HG02970 (cell line): ENCODE results near the gene LIPC.

Experiments used
- ATAC-seq: cut with Tn5 transposase; IDR thresholded peaks from one replicate; pipeline ENCODE4 v1.9.1; 2021; ENCODE audit warnings: mild to moderate bottlenecking, moderate library complexity, moderate number of reproducible peaks; ENCODE audit not compliant: unreplicated experiment, low FRiP score

The LIPC gene

DNA sequence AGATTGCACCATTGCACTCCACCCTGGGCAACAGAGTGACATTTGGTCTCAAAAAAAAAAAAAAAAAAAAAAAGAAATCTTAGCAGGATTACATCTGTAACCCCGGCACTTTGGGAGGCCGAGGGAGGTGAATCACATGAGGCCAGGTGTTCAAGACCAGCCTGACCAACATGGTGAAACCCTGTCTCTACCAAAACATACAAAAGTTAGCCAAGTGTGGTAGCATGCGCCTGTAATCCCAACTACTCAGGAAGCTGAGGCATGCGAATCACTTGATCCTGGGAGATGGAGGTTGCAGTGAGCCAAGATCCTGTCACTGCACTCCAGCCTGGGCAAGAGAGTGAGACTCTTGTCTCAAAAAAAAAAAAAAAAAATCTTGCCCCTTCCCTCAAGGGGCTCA lies 40.4 kb downstream of the LIPC start:
- ATAC-seq, result no peak

DNA sequence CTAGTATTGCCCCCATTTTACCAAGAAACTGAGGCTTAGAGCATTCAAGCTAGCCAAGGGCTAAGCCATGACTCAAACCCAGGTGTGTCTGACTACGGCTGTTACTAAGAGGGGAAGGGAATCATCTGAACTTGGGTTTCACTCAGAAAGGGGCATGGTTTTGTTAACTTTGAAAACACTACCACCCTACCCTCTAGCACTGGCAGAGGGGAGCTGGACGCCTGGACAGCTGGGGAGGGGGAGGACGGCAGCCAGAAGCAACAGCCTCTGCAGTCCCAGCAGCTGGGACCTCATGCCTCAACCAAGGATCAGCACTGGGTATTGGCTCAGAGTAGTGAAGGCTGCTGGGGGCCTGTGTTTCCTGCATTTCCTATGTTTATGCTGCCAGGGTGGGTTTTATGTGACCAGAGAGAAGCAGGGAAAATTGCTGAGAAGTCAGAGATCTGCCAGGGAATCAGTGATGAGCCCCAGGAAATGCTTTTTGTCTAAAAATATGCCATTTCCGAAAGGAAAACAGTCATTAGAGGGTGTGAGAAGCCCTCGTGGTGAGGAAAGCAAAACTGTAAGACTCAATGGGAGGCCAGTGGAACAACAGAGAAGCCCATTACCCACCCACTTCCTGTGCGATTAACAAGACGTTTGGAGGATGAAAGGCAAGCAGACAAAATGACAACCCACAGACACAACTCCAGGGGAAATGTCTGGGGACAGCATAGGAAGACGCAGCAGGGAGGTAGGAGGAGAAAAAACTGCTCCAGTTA lies 41.2 kb downstream of the LIPC start:
- ATAC-seq, result no peak

DNA sequence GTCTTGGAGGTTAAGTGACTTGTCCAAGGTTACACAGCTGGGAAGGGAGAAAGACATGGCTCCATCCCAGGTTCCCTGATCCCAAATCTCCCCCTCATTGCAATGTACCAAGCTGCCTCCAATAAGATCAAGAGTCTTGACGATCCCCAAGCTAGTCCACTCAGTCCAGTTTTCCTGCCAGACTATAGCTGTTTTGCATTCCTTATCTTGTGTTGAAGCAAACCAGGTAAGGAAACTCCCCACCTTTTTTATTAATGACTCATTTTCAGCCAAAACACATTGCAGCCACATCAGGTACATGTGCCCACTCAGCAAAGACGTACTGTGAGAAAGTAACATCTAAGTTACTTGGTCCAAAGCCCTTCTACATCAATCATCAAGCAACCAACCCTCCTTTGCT lies 41.9 kb downstream of the LIPC start:
- ATAC-seq, result no peak

- no peak for ATAC-seq
These were observed 43.0 kb downstream of the LIPC start for GRCh38 chr15:58474741-58475323.

DNA sequence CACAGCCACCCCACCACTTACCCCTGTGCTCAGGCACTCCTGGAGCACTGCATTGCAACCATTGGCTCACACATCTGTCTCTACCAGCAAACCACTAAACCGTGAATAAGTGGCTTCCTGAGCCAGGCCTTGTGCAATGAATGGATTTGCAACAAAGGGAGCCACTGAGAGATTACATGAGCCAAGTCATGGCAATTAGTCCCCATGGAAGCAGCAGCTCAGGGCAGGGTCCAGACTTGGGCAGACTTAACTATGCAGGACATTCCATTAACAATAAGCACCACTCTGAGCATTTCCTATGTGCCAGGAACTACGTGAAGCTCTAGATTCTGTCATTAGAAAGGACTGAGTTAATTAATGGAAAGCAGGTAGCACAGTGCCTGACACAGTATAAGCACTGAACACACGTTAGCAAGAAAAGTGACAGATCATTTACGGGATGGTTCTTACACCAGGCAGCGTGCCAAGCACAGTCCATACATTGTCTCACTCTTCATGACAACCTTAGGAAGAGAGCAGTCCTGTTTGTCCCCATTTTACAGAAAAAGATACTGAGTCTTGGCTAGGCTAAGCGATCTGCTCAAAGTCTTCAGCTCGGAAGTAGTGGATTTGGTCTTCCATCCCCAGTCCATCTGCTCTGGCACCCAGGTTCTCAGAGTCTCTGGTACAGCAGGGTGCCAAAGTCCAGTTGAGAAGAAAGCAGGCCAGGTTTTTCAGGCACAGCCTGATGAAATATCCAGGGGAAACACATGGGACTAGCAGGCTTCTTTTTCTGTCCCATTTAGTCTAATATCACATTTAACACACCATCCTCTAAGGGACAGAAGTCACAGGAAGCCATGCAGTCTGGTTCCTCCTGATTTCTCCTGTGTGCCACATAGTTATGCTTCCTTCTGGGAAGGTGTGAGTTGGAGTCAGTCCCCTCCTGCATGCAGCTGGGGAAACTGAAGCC lies 44.1 kb downstream of the LIPC start:
- ATAC-seq, result no peak

- no peak for ATAC-seq
These were observed 44.9 kb downstream of the LIPC start for GRCh38 chr15:58476525-58477162.

- ATAC-seq, result no peak
These were observed 45.4 kb downstream of the LIPC start for GRCh38 chr15:58477170-58477569.

DNA sequence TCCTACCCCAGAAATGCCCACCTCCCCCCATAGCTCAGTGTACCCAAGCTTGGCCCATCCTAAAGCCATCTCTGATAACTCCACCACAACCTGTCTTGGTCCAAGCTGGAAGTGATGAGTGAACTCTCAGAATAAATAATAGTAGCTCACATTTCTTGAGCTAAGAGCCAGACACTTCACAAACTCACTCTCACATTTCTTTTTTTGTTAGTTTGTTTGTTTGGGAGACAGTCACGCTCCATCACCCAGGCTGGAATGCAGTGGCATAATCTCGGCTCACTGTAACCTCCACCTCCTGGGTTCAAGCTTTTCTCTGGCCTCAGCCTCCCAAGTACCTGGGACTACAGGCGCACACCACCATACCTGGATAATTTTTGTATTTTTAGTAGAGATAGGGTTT lies 46.2 kb downstream of the LIPC start:
- no peak for ATAC-seq

DNA sequence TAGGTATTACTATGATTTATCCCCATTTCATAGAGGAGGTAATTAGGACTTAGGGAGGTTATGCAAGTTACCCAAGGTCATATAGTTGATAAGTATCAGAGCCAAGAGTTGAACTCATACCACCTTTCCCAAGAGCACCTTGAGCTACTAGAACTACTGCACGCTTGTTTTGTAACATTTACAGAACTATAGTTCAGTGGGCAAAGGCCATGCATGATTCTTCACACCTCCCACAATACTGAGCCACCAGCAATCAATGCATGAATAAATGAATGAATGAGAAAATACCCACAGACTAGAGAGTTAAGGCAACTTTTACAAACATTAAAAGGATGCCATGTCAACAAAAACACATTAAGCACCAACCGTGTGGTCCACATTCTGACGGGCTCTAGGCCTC lies 46.8 kb downstream of the LIPC start:
- no peak for ATAC-seq

DNA sequence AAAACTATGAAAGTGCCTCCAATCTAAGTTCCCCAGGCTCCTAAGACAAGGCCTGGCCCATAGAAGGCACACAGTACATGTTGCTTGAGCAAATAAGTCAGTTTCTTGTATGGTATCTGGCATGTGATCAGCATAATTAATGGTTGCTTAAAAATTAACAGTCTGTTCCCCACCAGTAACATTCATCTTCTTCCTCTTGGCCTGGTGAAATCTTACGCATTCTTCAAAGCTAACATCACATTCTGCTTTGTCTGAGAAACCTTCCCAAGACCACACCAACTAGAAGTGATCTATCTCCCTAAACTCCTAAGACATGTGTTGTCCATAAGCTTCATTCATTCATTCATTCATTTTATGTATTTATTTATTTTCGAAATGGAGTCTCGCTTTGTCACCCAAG lies 48.1 kb downstream of the LIPC start:
- ATAC-seq, result no peak

DNA sequence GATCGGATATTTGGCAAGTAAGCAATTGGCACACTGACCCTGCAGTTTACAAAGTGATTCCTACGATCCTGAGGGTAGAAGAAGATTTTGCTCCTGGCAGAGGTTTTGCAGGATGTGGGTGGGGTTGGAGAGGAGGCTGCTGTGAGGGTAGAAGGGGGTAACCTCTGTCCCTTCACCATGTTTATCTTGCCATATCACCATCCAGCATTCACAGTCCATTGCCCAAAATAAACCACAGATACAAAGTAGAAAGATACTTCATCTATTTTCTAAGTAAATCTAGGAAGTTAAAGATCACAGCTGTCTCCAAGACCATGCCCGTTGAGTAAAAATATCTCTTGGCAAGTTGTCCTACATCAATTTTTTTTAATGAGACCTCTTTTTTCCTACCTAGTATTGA lies 51.6 kb downstream of the LIPC start:
- ATAC-seq, result no peak

DNA sequence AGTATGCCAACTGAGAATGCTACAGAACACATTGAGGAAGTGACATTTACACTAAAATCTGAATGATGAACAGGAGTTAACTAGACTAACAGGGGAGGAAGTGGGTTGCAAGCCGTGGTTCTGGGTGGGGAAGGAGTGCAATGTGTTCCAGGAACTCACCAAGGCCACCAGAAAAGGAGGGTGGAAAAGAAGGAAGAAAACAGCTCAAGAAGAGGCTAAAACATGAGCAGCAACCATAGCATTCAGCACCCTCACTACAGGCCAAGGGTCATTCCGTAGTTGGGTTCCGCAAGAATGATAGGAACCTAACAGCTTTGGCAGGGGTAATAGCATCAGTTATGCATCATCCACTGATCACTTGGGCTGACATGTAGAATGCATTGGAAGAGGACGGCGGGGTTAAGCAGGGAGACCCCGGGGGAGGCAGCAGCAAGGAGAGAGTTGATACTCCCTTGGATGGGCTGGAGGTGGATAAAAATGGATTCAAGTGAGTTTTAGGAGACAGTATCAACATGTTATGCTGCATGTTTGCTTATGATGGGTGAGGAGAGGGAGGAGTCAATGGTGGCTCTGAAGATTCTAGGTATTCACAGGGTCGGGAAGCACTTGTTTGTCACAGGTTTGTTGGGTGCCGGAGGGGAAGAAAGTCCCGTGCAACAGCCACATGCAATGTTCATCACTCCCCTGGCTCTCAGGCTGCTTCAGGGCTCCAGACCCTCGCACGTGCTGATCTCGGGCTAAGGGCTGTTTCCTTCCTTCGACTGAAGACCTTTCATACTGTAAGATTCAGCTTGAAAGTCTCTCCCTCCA lies 53.2 kb downstream of the LIPC start:
- ATAC-seq, result no peak

- no peak for ATAC-seq
These were observed 54.3 kb downstream of the LIPC start for GRCh38 chr15:58486062-58486461.

DNA sequence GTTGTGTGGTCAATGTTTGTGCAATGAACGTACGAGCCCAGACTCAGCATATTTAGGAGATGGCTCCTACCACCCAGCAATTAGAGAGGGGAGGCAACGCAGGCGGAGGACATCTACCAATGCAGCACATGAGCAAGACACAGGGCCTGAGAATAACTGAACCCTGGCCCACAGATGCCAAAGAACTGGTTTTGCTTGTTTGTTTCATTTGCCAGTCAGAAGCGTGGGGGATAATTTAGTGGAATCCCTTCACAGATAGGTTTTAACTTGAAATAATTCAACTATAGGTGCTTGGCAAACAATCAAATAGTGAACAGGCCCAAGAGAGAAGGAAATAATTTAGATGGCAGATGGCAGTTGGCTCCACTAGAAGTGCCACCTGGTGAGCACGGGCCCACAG lies 54.8 kb downstream of the LIPC start:
- no peak for ATAC-seq

DNA sequence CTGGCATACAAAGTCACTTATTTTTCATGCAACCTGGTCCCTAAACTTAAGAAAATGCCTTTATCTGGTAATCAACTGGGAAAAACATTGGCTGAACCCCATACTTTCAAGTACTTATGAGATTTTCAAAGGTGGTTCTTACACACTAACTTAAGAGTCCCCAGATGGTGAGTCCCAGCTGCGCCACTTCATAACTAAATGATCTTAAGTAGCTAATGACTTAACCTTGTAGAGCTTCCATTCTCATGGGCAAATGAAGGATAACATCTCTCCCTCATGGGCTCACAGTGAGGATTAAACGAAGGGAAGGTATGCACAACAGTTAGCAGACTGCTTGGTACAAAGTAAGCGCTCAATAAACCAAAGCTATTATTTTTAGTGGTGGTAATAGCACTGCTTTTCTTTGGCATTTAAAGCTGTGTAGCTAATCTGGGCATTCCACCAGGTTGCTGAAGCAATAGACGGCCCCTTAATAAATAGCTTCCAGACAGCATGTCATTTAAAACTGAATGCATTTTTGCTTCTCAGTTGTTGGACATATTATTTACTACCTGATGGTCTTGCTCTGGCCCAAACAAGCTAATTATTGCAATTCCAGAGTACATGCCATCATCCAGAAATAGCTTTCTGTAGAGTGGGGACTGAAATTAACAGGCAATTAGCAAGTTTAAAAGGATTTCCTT lies 55.4 kb downstream of the LIPC start:
- no peak for ATAC-seq

DNA sequence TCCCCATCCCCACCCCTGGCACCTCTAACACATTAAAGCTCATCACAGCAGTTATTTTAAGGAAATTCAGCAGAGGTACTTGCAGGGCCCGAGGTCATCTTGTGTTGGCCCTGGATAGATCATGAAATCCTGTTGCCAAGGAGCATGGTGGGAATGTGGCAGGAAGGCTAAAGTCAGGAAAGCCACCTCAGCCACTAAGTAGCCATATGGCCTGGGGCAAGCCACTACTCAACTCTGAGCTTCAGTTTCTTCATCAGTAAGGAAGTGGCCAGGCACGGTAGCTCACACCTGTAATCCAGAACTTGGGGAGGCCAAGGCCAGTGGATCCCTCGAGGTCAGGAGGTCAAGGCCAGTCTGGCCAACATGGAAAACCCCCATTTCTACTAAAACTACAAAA lies 55.9 kb downstream of the LIPC start:
- no peak for ATAC-seq

DNA sequence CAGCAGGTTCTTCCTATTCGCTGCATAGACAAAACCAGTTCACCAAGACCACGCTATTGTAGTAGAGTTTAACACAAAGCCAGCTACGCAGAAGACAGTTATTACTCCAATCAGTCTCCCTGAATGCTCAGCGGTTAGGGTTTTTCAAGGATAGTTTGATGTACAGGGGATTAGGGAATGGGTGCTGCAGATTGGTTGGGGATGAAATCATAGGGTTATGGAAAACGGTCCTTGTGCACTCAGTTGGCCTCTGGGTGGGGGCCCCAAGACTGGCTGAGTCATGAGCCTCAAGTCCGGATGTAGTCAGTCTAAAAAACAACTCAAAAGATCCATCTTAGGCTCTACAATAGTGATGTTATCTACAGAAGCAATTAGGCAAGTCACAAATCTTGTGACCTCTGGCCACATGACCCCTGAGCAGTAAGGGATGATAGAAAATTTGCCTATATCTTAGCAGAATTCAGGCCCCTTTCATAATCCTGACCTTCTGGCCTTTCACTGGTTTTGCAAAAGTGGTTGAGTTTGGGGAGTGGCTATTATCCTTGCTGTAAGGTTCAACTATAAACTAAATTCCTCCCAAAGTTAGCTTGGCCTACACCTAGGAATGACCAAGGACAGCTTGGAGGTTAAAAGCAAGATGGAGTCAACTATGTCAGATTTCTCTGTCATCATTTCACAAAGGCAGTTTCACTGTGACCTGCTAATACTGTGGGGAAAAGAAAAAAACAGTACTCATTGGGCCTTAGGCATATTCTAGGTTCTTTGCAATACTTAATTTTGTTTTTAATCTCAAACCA lies 57.7 kb downstream of the LIPC start:
- no peak for ATAC-seq

GRCh38 chr15:58490086-58490887 lies 58.5 kb downstream of the LIPC start:
- no peak for ATAC-seq
